OCI-LY1 (cell line): ENCODE results near the gene ST6GALNAC3.

Experiments used
- H2AFZ ChIP-seq: fragments of 200-600 bp; sonication (generic), shearing (Covaris generic); 2 replicates; pipeline ENCODE4 v1.6.0; 2014; ENCODE audit warnings: antibody characterized with exemption, mild to moderate bottlenecking, low read length
- H3F3A ChIP-seq: fragments of 200-600 bp; sonication (generic), shearing (Covaris generic); 2 replicates; pipeline ENCODE4 v1.6.0; 2014; ENCODE audit warnings: mild to moderate bottlenecking, antibody characterized with exemption, low read length, moderate library complexity; ENCODE audit not compliant: insufficient read depth
- H3K27ac ChIP-seq: fragments of 200-600 bp; sonication (generic); 2 replicates; pipeline ENCODE4 v1.5.1; 2014; ENCODE audit warnings: low read length, mixed run types, mild to moderate bottlenecking, low read depth; ENCODE audit not compliant: poor library complexity, severe bottlenecking
- H3K27me3 ChIP-seq: fragments of 200-600 bp; sonication (generic); 2 replicates; pipeline ENCODE4 v1.6.0; 2014; ENCODE audit warnings: antibody characterized with exemption, mild to moderate bottlenecking, low read length, moderate library complexity; ENCODE audit not compliant: insufficient read depth
- H3K36me3 ChIP-seq: fragments of 200-600 bp; sonication (generic); 2 replicates; pipeline ENCODE4 v1.6.1; 2014; ENCODE audit warnings: mild to moderate bottlenecking, antibody characterized with exemption, low read length, moderate library complexity, mixed read lengths; ENCODE audit not compliant: insufficient read depth
- H3K4me1 ChIP-seq: fragments of 200-600 bp; sonication (generic); 2 replicates; pipeline ENCODE4 v1.5.1; 2014; ENCODE audit warnings: mild to moderate bottlenecking, low read length, moderate library complexity; ENCODE audit not compliant: insufficient read depth, severe bottlenecking
- H3K4me2 ChIP-seq: fragments of 200-600 bp; sonication (generic), shearing (Covaris generic); 2 replicates; pipeline ENCODE4 v1.6.1; 2014; ENCODE audit warnings: low read length
- H3K4me3 ChIP-seq: fragments of 200-600 bp; sonication (generic); 2 replicates; pipeline ENCODE4 v1.5.1; 2014; ENCODE audit warnings: low read length, low read depth, mild to moderate bottlenecking, mixed read lengths; ENCODE audit not compliant: poor library complexity, severe bottlenecking
- H3K79me2 ChIP-seq: fragments of 200-600 bp; shearing (Covaris generic); 2 replicates; pipeline ENCODE4 v1.6.1; 2016; ENCODE audit warnings: mixed run types, low read length, mixed read lengths; ENCODE audit not compliant: insufficient read depth
- H3K9ac ChIP-seq: fragments of 200-600 bp; sonication (generic), shearing (Covaris generic); 2 replicates; pipeline ENCODE4 v1.6.1; 2014; ENCODE audit warnings: mild to moderate bottlenecking, low read length, mixed read lengths
- H3K9me2 ChIP-seq: fragments of 200-600 bp; sonication (generic), shearing (Covaris generic); 2 replicates; pipeline ENCODE4 v1.6.1; 2014; ENCODE audit warnings: low read depth, mild to moderate bottlenecking, low read length, mixed read lengths
- H3K9me3 ChIP-seq: fragments of 200-600 bp; shearing (Covaris generic); 2 replicates; pipeline ENCODE4 v1.6.1; 2014; ENCODE audit warnings: low read length, mixed read lengths
- H4K20me1 ChIP-seq: fragments of 200-600 bp; sonication (generic), shearing (Covaris generic); 2 replicates; pipeline ENCODE4 v1.6.0; 2016; ENCODE audit warnings: mild to moderate bottlenecking, low read length; ENCODE audit not compliant: insufficient read depth
- CTCF ChIP-seq: fragments of 200-600 bp; sonication (generic), shearing (Covaris generic); IDR thresholded peaks from 2 replicates; pipeline ENCODE4 v1.5.1; 2017; ENCODE audit warnings: mild to moderate bottlenecking, antibody characterized with exemption, low read length, moderate library complexity, mixed read lengths
- EZH2 ChIP-seq: fragments of 200-600 bp; sonication (generic), shearing (Covaris generic); IDR thresholded peaks from 2 replicates; pipeline ENCODE4 v1.8.0; 2017; ENCODE audit warnings: borderline replicate concordance, mixed run types, mild to moderate bottlenecking, antibody characterized with exemption, low read length, moderate library complexity, mixed read lengths

Gene ST6GALNAC3

GRCh38 chr1:76585980-76586674 is 511.6 kb downstream of the ST6GALNAC3 start:
- Histone ChIP-seq H3K27me3 (no peaks in the 10 kb centered on the region), H3K4me3 (no peak overlapping the region), H2AFZ (no peak overlapping the region), H3K4me2 (no peak overlapping the region), H3K9me3 (no peaks in the 10 kb centered on the region), H3F3A (no peaks in the 10 kb centered on the region), H3K79me2 (no peaks in the 10 kb centered on the region), H3K4me1 (no peaks in the 10 kb centered on the region), H3K9ac (no peak overlapping the region), H4K20me1 (no peaks in the 10 kb centered on the region), H3K27ac (no peak overlapping the region), H3K9me2 (no peaks in the 10 kb centered on the region), H3K36me3 (no peaks in the 10 kb centered on the region)
- TF ChIP-seq EZH2 (no peak), CTCF (no peak)

GRCh38 chr1:76587212-76587611 is 512.7 kb downstream of the ST6GALNAC3 start:
- Histone ChIP-seq H3K4me1 (no peaks in the 10 kb centered on the region), H3K79me2 (no peaks in the 10 kb centered on the region), H3K27me3 (no peaks in the 10 kb centered on the region), H3K9me3 (no peaks in the 10 kb centered on the region), H3K9me2 (no peaks in the 10 kb centered on the region), H2AFZ (no peak overlapping the region), H3K36me3 (no peaks in the 10 kb centered on the region), H3K4me3 (no peak overlapping the region), H3F3A (no peaks in the 10 kb centered on the region), H3K27ac (no peak overlapping the region), H3K9ac (no peak overlapping the region), H3K4me2 (no peak overlapping the region), H4K20me1 (no peaks in the 10 kb centered on the region)
- TF ChIP-seq EZH2 (no peak), CTCF (no peak)

GRCh38 chr1:76591461-76591860 is 516.9 kb downstream of the ST6GALNAC3 start:
- no peaks in the 10 kb centered on the region for H3K9me2 ChIP-seq
- H3K4me1 ChIP-seq, result no peaks in the 10 kb centered on the region
- no peak overlapping the region for H2AFZ ChIP-seq
- H3K79me2 ChIP-seq, result no peaks in the 10 kb centered on the region
- H3K27ac ChIP-seq, result no peak overlapping the region
- no peak overlapping the region for H3K9ac ChIP-seq
- no peak overlapping the region for H3K4me2 ChIP-seq
- no peaks in the 10 kb centered on the region for H3K27me3 ChIP-seq
- TF ChIP-seq EZH2 (no peak), CTCF (no peak)
- no peaks in the 10 kb centered on the region for H3K9me3 ChIP-seq
- no peaks in the 10 kb centered on the region for H4K20me1 ChIP-seq
- H3K4me3 ChIP-seq, result no peak overlapping the region
- H3F3A ChIP-seq, result no peaks in the 10 kb centered on the region
- H3K36me3 ChIP-seq, result no peaks in the 10 kb centered on the region
